GM12864 (cell line): Measurements from ENCODE around the gene SHISAL1.

Experiments used
- DNase-seq: peaks from one replicate; pipeline ENCODE4 v3.0.0-alpha.2; 2011; ENCODE audit warnings: low read depth
- H3K4me3 ChIP-seq: 2 replicates; pipeline ENCODE4 v1.5.1; 2011; ENCODE audit warnings: mild to moderate bottlenecking, low read depth, low read length, control low read depth
- CTCF ChIP-seq: IDR thresholded peaks from 2 replicates; pipeline ENCODE4 v1.5.1; 2011; ENCODE audit warnings: low read depth, mild to moderate bottlenecking, moderate library complexity, low read length, control low read depth, inconsistent platforms; ENCODE audit errors: missing control alignments

Gene SHISAL1

GRCh38 chr22:44214764-44215163, 98.0 kb downstream of the SHISAL1 start:
- no peak for DNase-seq
- no peak for TF ChIP-seq CTCF
- no peak overlapping the region for H3K4me3 ChIP-seq

GRCh38 chr22:44214187-44214586, 98.6 kb downstream of the SHISAL1 start:
- no peak for DNase-seq
- H3K4me3 ChIP-seq, result no peak overlapping the region
- TF ChIP-seq CTCF, result no peak

- H3K4me3 ChIP-seq, result no peak overlapping the region
- DNase-seq, result no peak
- TF ChIP-seq CTCF, result no peak
These were observed 99.2 kb downstream of the SHISAL1 start for GRCh38 chr22:44213489-44214043.

- TF ChIP-seq CTCF, result no peak
- H3K4me3 ChIP-seq, result no peak overlapping the region
- DNase-seq, result no peak
These were observed 99.8 kb downstream of the SHISAL1 start for GRCh38 chr22:44212936-44213335.

GRCh38 chr22:44211946-44212930, 100.5 kb downstream of the SHISAL1 start:
- no peak for TF ChIP-seq CTCF
- no peak for DNase-seq
- no peak overlapping the region for H3K4me3 ChIP-seq

- no peak overlapping the region for H3K4me3 ChIP-seq
- TF ChIP-seq CTCF, result no peak
- DNase-seq, result no peak
These were observed 101.3 kb downstream of the SHISAL1 start for GRCh38 chr22:44211256-44211945.
